ES-I3 (cell line): ENCODE results near the gene ZFAND3.

Experiments used
- H3K36me3 ChIP-seq: 2 replicates; pipeline ENCODE4 v1.6.1; 2013; ENCODE audit warnings: mild to moderate bottlenecking, low read length, control low read depth, moderate library complexity; ENCODE audit not compliant: insufficient read depth
- H3K4me1 ChIP-seq: 2 replicates; pipeline ENCODE4 v1.6.1; 2013; ENCODE audit warnings: mild to moderate bottlenecking, control low read depth, low read length; ENCODE audit not compliant: insufficient read depth
- H3K9ac ChIP-seq: 2 replicates; pipeline ENCODE4 v1.6.1; 2013; ENCODE audit warnings: low read depth, mild to moderate bottlenecking, low read length, moderate library complexity
- H3K9me3 ChIP-seq: 2 replicates; pipeline ENCODE4 v1.6.1; 2013; ENCODE audit warnings: mild to moderate bottlenecking, low read length, moderate library complexity; ENCODE audit not compliant: control insufficient read depth, insufficient read depth

Gene ZFAND3

DNA sequence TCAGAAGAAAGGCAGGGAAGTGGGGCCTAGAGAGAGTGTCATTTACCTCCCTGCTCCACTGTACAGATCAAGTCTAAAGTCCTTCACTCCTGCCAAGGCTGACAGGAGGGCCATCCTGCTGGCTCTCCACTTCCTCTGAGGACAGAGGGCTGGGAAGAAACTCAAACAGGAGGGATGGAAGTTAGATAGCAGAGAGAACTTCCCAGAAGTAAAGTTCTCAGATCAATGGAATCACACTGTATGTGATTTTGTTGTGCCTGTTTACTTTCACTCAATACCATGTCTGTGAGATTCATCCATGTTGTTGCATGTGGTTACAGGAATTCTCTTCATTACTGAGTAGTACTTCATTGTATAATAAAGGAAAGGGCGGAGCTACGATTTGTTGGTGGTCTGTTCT is 32.3 kb upstream of the ZFAND3 start:
- H3K4me1 ChIP-seq, result peaks cover 35% of the 10 kb centered on the region
- no peak overlapping the region for H3K9ac ChIP-seq

DNA sequence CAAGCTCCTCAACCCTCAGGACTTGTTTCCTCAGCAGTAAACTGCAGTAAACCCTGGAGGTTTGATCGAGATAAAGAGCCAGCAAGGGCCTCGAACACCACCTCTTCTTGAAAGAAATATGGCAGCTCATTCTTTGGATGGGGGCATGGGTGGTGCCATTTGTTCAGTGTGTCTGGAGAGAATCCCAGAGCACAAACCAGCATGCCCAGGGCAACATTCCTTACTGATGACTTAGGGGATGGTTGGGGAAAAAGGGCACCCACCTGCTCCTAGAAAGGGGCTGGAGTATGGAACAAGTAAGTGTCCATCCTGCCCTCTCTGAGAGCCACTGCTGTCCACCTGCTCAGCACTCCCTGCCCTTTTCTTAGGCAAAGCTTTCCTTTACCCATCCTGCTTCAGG is 31.3 kb upstream of the ZFAND3 start:
- Histone ChIP-seq H3K36me3 (no peaks in the 10 kb centered on the region), H3K4me1 (peaks cover 29% of the 10 kb centered on the region), H3K9ac (no peak overlapping the region), H3K9me3 (no peaks in the 10 kb centered on the region)

More for the DNA sequence above, 32.3 kb upstream of the ZFAND3 start:
- Histone ChIP-seq H3K9me3 (no peaks in the 10 kb centered on the region), H3K36me3 (no peaks in the 10 kb centered on the region)

DNA sequence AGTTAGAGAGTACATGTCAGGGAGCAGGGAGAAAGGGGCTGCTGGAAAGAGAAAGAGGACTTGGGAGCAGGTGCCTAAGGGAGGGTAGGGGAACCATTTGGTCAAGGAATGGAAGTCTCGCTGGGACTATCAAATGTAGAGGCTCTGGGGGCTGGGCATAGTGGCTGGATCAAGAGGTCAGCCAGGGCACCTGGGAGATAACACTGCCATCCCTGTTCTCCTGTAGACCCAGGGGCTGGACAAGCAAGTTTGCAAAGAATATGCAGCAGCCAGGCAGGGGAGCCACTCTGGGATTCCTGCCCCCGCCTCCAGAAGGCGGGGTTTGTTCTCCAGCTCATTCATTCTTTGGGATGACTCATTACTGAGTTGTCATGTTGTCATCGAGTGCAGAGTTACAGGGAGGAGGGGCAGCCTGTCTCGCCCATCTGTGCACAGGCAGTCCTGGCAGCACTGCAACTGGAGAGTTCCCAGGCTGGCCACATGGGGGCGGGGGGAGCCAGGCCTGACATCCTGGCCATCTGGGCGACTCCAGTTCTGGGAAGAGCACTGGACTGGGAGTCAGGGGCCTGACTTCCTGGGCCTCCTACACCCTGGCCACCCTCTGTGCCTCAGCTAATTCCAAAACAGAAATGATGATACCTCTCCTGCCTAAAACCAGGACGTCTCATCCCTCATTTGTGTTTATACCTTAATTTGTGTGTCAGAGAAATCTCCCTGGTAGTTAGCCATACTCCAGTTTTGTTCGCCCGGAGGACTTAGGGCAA is 28.2 kb upstream of the ZFAND3 start:
- Histone ChIP-seq H3K9ac (no peak overlapping the region), H3K4me1 (peaks cover 21% of the 10 kb centered on the region), H3K36me3 (no peaks in the 10 kb centered on the region), H3K9me3 (no peaks in the 10 kb centered on the region)

DNA sequence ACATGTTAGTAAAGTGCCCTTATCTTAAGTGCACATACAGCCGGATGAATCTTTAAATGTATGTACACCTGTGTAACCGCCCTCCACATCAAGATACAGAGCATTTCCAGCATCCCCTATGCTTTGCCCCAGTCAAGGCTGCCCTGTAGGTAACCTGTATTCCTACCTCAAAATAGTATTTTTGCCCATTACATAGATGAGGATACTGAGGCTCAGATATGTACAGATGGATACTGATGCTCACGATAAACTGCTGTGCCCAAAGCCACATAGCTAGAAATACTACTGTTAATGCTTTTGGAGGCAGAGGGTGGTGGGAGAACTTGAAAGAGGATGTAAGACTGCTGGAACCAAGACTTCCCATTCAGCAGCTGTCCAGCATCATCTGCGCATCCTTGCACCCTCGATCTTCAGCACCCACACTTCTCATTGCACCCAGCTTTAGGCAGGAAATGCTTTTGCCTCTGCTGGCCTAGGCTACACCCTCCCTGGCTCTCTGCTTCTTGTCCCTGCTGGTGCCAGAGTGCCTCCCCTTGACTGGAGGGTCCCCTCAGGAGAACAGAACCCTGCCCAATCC is 27.0 kb upstream of the ZFAND3 start:
- no peaks in the 10 kb centered on the region for H3K36me3 ChIP-seq
- H3K9ac ChIP-seq, result no peak overlapping the region
- H3K9me3 ChIP-seq, result no peaks in the 10 kb centered on the region
- H3K4me1 ChIP-seq, result peaks cover 16% of the 10 kb centered on the region

DNA sequence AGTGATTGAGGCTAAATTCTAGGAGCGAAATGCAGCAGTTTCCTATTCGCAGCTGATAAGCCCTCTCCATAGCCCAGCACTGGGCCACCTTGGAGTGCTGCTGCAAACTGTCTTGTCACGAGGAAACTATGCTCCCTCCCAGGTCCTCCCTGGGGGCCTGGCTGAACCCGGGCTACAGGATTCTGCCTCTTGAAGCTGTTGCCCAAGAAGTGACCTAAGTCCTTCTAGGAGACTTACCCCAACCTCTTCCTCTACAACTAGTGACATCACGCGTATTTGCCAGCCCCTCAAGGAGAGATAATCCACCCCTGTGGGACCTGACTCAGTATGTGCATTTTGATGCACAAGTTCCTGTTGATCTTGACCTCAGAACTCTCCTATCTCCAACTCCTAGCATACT is 26.5 kb upstream of the ZFAND3 start:
- no peak overlapping the region for H3K9ac ChIP-seq
- no peaks in the 10 kb centered on the region for H3K36me3 ChIP-seq
- peaks cover 10% of the 10 kb centered on the region for H3K4me1 ChIP-seq
- no peaks in the 10 kb centered on the region for H3K9me3 ChIP-seq

DNA sequence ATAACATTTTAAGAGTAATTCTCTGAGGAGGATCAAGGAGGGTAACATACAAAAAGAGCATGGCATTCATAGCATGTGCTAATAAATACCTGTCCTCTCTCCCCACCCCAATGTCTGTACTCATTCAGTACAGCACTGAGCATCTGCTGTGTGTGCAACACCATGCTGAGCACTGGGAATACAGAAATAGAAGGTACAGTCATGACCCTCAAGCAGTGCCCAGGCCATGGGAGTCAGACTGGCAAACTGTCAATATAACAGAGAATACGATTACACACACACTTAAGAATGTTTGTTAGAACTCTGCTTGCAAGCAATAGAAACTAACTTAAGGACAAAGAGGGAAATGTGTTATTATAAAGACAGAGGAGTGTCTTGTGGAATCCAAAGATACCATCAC is 24.7 kb upstream of the ZFAND3 start:
- H3K4me1 ChIP-seq, result peaks cover 9% of the 10 kb centered on the region
- H3K36me3 ChIP-seq, result no peaks in the 10 kb centered on the region
- no peaks in the 10 kb centered on the region for H3K9me3 ChIP-seq
- H3K9ac ChIP-seq, result no peak overlapping the region

DNA sequence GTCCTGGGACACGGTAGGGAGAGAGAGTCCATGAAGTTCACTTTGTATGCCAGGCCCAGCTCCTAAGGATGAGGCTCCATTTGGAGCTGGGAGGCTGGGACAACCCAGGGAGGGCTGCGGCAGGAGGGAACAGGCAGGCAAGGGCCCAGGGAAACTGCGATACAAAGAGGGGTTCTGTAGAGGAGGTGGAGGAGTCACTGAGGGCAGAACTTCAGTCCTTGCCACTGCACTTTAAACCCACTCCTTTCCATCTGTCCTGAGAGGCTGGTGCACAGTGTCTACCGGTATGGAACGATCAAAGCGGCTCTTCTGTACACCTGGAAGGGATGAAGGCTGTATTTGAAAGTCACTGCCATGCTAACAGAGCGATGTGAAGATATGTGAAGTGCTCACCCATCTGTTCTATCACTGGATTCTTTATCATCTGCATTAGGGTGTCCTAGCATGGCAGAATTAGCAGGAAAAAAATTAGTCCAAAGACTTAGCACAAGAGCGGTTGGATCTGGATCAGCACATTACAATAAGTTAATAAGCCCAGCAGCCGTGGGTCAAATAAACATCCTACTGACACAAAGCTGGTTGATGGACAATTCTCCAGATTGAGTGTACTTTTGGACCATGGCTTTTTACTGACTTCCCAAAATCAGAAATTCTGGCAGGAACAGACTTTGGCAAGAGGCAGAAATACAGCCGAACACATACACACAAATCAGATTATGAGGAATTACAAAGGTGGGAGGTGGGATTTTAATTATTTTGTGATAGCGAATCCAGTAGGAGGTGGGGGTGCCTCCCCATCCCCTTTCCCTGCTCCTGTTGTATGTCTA is 20.9 kb upstream of the ZFAND3 start:
- Histone ChIP-seq H3K36me3 (no peaks in the 10 kb centered on the region), H3K9me3 (no peaks in the 10 kb centered on the region), H3K9ac (no peak overlapping the region), H3K4me1 (no peaks in the 10 kb centered on the region)

DNA sequence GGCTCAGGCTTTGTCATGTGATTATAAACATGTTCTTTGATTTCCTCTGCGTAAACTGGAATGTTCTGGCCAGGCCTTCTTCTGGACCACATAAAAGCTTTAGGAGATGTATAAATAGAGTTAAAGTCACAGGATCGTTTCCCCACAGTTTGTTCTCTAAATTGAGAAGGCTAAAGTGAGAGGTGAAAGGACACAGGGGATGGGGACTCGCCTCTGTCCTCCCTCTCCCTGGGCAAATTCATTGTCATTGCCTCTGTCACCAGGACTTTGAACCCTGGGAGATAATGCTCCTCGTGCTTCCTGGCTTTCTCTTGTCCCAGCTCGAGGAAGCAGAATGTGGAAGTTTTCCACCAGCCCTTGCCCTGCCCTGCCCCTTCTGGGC is 20.3 kb upstream of the ZFAND3 start:
- no peaks in the 10 kb centered on the region for H3K9me3 ChIP-seq
- H3K9ac ChIP-seq, result no peak overlapping the region
- no peaks in the 10 kb centered on the region for H3K36me3 ChIP-seq
- no peaks in the 10 kb centered on the region for H3K4me1 ChIP-seq

DNA sequence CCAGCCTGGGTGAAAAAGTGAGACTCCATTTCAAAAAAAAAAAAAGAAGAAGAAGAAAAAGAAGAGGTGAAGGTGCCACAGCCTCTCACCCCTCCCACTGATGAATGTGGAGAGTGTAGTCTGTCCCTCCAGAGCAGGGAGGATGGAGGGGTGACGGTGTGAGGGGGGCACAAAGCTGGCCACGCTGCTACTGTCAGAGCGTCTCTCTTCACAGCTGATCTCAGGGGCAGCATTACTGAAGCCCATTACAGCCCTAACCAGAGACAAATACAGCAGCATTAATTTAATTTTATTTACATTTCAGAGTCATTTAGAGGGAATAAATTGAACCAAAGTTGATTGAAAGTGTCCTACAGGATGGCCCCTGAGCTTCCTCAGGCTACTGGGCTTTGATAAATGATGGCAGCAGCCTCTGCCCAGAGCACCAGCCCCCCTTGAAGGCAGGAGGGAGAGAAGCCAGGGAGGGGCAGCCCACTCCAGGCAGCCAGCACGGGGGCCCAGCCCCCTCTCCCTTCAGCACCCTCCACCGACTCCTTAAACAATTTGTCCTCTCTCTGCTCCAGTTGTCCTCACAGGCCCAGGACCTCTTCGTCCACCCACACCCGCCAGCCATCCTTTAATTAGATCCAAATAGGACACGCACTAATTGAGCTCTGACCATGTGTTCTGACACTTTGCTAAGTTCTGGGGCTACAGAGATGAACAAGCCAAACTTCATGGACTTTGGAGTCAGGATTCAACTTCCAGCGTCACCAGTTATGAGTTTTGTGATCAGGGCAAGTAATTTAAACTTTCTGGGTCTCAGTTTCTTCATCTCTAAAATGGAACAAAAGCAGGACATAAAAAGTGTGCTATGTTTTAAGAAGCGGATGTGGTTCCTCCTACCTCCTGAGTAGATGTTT is 18.6 kb upstream of the ZFAND3 start:
- no peaks in the 10 kb centered on the region for H3K9me3 ChIP-seq
- H3K36me3 ChIP-seq, result no peaks in the 10 kb centered on the region
- H3K4me1 ChIP-seq, result no peaks in the 10 kb centered on the region
- H3K9ac ChIP-seq, result no peak overlapping the region

DNA sequence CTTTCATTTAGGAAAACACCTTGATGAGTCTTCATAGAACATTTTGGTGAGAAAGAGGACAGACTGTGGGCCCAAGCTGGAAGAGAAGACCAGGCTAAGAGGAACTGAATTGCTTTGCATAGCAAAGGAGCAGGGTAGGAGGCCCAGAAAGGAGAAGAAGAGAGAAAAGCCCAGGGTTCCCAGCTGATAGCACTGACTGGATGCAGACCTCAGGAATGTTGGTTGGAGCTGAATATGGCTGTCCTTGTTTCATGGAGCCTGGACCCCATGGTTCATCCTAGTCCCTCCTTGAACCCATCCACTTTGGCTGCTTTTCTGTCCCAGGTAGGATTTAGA is 18.0 kb upstream of the ZFAND3 start:
- H3K4me1 ChIP-seq, result no peaks in the 10 kb centered on the region
- no peak overlapping the region for H3K9ac ChIP-seq
- H3K9me3 ChIP-seq, result no peaks in the 10 kb centered on the region
- H3K36me3 ChIP-seq, result no peaks in the 10 kb centered on the region

DNA sequence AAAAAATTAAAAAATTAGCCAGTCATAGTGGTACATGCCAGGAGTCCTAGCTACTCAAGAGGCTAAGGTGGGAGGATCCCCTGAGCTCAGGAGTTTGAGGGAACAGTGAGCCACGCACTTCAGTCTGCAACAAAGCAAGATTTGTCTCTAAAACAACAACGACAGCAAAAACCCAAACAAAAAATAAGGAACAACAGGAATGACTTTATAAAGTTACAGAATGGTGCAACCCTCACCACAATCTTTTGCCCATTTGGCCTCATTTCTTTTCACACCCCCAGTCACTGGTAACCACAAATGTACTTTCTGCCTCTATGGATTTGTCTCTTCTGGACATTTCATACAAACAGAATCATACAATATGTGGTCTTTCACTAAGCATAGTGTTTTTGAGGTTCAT is 16.7 kb upstream of the ZFAND3 start:
- Histone ChIP-seq H3K9ac (no peak overlapping the region), H3K36me3 (no peaks in the 10 kb centered on the region), H3K4me1 (no peaks in the 10 kb centered on the region), H3K9me3 (no peaks in the 10 kb centered on the region)

DNA sequence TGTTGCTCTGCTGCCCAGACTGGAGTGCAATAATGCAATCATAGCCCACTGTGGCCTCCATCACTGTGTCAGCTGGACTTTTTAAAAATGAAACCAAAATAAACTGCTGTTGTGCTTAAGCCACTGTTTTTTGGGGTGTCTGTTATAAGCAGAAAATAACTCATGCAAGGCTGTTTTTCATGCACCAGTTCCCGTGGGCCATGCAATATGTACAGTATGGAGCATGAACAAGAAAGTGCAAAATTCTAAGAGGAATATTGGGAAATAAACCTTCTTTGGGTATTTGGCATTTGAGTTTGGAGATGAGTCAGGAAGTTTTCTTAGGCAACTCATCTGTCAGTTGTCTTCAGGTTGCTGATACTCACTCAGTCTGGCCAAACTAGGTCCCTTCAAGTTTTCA is 14.9 kb upstream of the ZFAND3 start:
- Histone ChIP-seq H3K9me3 (no peaks in the 10 kb centered on the region), H3K36me3 (no peaks in the 10 kb centered on the region), H3K9ac (no peak overlapping the region), H3K4me1 (no peaks in the 10 kb centered on the region)

DNA sequence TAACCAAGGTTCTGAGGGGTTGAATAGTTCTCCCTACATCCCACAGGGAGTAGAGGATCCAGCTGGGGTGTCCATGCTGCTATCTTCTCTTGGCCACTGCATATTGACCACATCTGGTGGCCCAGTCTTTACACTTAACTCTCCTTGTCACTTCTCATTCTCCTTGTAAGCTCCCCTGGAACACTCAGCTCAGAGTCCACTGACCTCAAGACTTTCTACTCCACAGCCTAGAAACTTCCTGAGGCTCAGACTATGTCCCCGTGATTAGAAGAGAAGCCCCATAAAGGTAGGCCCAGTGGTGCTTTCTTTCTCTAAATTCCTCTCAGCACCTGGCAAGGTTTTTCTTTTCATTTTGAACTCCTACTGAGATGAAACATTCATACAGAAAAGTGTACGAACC is 13.3 kb upstream of the ZFAND3 start:
- Histone ChIP-seq H3K9me3 (no peaks in the 10 kb centered on the region), H3K9ac (no peak overlapping the region), H3K4me1 (no peaks in the 10 kb centered on the region)

DNA sequence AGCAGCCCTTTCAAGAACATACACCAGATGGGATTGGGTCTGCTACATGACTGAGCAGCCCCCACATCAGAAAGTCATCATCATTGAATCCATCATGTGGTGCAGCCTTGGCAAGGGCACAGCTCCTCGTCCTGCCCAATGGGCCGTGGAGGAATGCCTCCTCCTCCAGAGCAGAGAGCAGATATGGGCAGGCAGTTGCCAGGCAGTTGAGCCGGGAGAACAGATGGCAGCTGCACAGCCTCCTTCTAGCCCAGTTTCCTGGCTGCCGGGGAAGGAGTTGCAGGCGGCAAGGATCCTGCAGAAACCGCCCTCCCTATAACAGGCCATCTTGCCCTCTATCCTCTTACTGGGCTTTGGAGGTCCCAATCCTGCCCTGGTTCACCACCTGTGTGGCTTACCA is 11.9 kb upstream of the ZFAND3 start:
- Histone ChIP-seq H3K9ac (no peak overlapping the region), H3K36me3 (no peaks in the 10 kb centered on the region), H3K4me1 (no peaks in the 10 kb centered on the region), H3K9me3 (no peaks in the 10 kb centered on the region)

More for the DNA sequence above, 13.3 kb upstream of the ZFAND3 start:
- H3K36me3 ChIP-seq, result no peaks in the 10 kb centered on the region
